Spleen (tissue), 7 donors: Measurements from ENCODE around the gene NDUFAF2.

Source experiments
- CTCF ChIP-seq, 11 experiments: fragments of 200-600 bp in 7 of 11; fragments of 450-650 bp in 4 of 11; sonication (generic) in 4 of 11; IDR thresholded peaks in 8 of 11; conservative IDR thresholded peaks in 3 of 11; 1 replicate in 7 of 11; 2 replicates in 4 of 11; pipeline versions ENCODE4 v1.4.0 to v1.8.0; 2016 to 2021; ENCODE audit warnings: antibody characterized with exemption in 11 of 11, inconsistent platforms in 4 of 11, mild to moderate bottlenecking in 1 of 11
- POLR2A ChIP-seq, 3 donors: fragments of 450-650 bp; IDR thresholded peaks; one replicate each; pipeline ENCODE4 v1.5.1; 2017; ENCODE audit warnings: antibody characterized with exemption in 3 of 3, mild to moderate bottlenecking in 1 of 3
- POLR2AphosphoS5 ChIP-seq, 3 donors: sonication (generic); formaldehyde crosslinking; IDR thresholded peaks; one replicate each; pipeline ENCODE4 v1.5.1; 2017; ENCODE audit warnings: antibody characterized with exemption in 3 of 3
- donor health status: DM: no; HTN: no; CAD: no; lungs with moderate emphysema.
- donor health status: DM: no; HTN: no; CAD: no.
- donor health status: DM: no; HTN: no; CAD: no.

DNA sequence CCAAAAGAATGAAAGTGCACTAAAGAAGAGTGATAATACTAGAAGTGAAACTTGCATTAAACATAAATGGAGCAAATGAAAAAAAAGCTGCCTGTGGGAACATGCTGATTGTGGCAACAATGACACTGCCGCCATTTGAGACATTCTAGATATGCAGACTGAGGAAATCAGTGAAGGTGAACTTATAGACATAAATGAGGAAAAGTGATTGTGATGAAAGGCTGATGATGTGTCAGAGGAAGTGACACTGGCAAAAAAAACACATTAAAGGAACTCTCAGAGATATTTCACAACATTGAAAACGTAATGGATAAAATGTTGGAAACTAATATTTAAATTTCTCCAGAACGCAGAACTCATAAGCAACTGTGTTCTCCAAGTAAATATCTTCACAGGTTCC is 1.4 kb upstream of the NDUFAF2 start:
- TF ChIP-seq POLR2A (IDR thresholded peaks at IDR 0.05), result no peak
- no peak for TF ChIP-seq CTCF (IDR thresholded peaks at IDR 0.05 in 8 of 11, conservative IDR thresholded peaks at IDR 0.05 in 3 of 11)
- no peak for TF ChIP-seq POLR2AphosphoS5 (IDR thresholded peaks at IDR 0.05)
